Posterior cingulate gyrus (tissue), 11 donors: Measurements from ENCODE around the gene MTG1.
"Not testable (repeated sequence)": the region's sequence is repeated elsewhere in the genome, so short reads cannot be mapped to it uniquely, and the experiment has no call there.

ENCODE experiments used
- DNase-seq, 10 donors: peaks; one replicate each; pipeline versions ENCODE4 v3.0.0 to v3.0.0-alpha.2; 2020 to 2021; ENCODE audit warnings: mixed read lengths in 3 of 10
- intact Hi-C: fragments of 100-400 bp; cut with DNase I; formaldehyde crosslinking; loops from one replicate; pipeline ENCODE4 v1.15.1; 2023

The MTG1 gene

GRCh38 chr10:133358162-133358924, 35.6 kb upstream of the MTG1 start:
- intact Hi-C loops, result no loop called here
- no peak for DNase-seq

DNA sequence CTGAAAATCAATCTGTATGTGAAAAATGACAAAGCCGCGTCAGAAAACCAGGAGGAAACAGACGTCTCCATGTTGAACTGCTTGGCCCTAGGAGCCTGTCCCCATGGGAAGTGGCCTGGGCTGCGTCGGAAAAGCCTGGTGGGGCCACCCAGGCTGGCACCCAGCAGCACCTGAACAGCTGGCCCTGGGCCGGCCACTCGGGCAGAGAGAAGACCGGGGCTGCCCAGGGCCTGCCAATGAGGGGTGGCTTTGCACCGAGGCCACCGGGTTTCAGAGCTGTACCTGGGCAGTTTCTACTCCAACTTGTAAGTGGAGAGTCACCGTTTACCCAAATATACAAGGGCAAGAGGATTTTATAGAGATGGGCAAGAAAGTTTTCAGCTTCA, 35.0 kb upstream of the MTG1 start:
- DNase-seq, result no peak
- intact Hi-C loops, result no loop called here

DNA sequence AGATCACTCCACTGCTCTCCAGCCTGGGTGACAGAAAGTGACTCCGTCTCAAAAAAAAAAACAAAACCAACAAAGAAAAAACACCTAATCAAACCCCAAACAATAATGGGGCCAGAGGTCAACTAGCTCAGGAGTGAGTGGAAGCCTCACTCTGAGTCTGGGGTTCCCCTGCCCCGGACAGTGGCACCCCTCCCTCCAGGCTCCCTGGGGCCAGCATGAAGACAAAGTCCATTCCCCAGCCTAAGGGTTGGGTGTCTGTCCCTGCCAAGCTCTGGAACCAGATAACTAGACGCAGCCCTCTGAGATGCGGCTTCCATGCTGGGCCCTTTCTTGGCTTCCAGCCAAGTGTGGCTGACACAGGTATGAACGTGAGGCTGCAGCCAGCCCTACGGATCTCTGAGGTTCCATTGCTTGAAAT, 34.4 kb upstream of the MTG1 start:
- intact Hi-C loops, result no loop called here
- no peak for DNase-seq

GRCh38 chr10:133359972-133360610, 33.9 kb upstream of the MTG1 start:
- no peak for DNase-seq
- intact Hi-C loops, result no loop called here

- no peak for DNase-seq
- intact Hi-C loops, result no loop called here
Observed at GRCh38 chr10:133361227-133361626, 32.7 kb upstream of the MTG1 start.

GRCh38 chr10:133361773-133362441, 32.0 kb upstream of the MTG1 start:
- DNase-seq, result no peak
- intact Hi-C loops, result no loop called here

DNA sequence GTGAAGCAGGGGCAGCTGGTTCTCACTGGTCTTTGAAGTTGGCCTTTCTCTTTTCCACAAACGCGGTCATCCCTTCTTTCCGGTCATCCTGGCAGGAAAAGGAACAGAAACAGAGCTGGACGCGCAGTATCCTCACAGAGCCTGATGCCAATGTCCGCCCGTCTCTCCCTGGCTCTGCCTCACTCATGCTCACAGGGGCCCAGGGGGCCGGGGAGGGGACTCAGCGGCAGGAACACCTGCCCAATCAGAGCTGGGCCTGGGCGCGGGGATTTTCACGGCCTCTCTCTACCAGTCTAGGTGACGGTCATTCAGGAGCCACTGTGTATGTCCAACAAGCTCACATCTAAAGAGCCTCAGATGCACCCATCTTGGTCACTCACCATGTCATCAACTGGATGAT, 31.1 kb upstream of the MTG1 start:
- no peak for DNase-seq
- intact Hi-C loops, result no loop called here

DNA sequence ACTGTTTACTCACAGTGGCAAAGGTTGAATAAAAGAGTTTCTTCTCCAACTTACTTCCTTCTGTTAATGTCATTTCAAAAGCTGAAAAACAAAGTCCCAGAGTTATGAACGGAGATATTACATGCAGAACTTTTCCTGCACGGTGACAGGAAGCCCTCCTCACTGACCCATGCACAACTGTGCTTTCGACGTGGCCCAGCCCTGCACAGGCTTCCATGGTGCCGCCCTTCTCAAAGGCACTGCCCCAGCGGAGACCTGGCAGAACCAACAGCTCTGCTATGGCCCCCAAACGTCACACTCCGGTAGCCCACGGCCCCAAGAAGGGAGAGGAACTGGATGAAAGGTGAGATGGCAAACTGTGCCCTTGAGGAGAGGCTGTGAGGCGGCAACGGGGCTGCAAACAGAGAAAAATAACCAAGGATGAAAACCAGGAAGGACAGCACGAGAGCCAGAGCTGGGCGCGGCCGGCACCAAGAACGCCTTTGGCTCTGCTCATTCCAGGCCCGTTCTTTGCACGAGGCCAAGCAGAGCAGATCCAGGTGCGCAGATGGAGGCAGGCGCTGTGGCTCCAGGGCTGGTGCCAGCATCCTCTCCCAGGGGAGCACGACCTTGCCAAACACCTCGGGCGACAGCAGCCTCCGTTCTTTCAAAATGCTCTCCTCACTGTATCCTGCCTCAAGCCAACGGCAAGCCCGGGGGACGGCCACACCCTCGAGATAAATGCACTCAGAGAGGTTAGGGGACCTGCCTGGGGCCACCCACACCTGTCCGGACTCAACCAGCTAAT, 29.1 kb upstream of the MTG1 start:
- intact Hi-C loops, result no loop called here
- no peak for DNase-seq

GRCh38 chr10:133365461-133366129, 28.4 kb upstream of the MTG1 start:
- intact Hi-C loops, result no loop called here
- no peak for DNase-seq

GRCh38 chr10:133366130-133366478, 27.9 kb upstream of the MTG1 start:
- intact Hi-C loops, result no loop called here

DNA sequence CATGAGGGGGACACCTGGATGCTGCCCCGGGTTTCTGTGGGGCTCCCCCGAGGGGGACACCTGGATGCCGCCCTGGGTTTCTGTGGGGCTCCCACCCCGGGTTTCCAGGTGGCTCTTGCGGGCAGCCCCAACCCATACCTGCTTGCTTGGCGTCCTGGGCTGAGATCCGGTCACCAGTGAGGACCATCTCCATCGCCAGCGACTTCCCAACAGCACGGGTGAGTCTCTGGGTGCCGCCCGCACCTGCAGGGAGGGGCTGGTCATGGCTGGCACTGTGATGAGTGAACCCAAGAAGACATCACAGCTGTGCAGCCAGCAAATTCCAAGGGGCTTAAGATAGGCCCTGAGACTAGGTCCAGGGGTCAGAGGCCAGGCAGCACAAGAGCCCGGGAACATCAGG, 27.2 kb upstream of the MTG1 start:
- DNase-seq, result no peak
- intact Hi-C loops, result no loop called here

More at GRCh38 chr10:133366130-133366478, 27.9 kb upstream of the MTG1 start:
- DNase-seq, result no peak

DNA sequence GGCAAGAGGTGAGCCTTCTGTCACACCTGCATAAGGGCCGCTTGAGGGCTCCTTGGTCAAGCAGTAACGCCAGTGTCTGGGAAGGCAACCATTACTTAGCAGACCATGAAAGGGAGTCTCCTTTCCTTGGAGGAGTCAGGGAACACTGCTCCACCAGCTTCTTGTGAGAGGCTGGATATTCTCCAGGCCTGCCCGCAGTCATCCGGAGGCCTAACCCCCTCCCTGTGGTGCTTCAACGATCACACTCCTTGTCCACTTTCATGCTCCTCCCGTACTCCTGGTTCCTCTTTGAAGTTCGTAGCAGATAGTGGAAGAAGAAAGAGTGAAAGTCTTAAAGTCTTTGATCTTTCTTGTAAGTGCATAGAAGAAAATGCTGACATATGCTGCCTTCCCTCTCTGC, 26.5 kb upstream of the MTG1 start:
- DNase-seq, intact Hi-C loops: not testable (repeated sequence)

- intact Hi-C loops, result no loop called here
- DNase-seq, result no peak
Observed at GRCh38 chr10:133368153-133368552, 25.8 kb upstream of the MTG1 start.

DNA sequence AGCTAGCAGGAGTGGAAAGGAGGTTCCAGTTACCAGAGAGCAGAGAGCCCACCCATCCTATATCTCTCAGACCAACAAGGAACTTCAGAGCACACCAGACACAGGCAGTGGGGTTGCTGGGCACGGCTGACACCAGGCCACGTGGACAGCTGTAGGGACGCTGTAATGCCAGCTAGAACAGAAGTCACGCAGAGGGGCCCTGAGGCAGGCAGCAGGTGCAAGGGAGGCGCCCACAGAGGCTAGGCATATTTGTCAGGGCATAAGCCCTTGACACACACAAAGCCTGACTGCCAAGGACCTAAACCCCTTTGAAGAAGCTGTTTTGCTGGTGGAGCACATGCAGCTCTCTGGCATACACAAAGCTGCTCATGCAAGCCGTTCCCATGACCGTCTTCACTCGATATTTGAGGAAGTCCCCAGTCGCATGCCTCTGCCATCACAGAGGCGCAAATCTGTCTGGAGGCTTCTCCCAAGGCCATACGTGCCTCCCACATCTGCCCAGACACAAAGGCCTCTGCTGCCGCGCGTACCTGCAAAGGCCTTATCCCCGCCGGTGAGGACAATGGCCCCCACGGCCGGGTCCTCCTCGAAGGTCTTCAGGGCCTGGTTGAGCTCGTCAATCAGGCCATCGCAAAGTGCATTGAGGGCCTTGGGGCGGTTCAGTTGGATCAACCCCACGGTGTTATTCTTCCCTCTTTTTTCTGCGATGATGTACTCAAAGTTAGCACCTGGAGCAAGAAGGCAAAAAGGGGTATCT, 23.7 kb upstream of the MTG1 start:
- intact Hi-C loops, result loop anchor here (5.0 kb wide), 1 partner anchor 43 kb away; no protein-coding TSS in a partner anchor
- DNase-seq, result no peak

GRCh38 chr10:133372507-133372906, 21.4 kb upstream of the MTG1 start:
- intact Hi-C loops, result loop anchor here (5.0 kb wide), 1 partner anchor 45 kb away; no protein-coding TSS in a partner anchor
- no peak for DNase-seq

DNA sequence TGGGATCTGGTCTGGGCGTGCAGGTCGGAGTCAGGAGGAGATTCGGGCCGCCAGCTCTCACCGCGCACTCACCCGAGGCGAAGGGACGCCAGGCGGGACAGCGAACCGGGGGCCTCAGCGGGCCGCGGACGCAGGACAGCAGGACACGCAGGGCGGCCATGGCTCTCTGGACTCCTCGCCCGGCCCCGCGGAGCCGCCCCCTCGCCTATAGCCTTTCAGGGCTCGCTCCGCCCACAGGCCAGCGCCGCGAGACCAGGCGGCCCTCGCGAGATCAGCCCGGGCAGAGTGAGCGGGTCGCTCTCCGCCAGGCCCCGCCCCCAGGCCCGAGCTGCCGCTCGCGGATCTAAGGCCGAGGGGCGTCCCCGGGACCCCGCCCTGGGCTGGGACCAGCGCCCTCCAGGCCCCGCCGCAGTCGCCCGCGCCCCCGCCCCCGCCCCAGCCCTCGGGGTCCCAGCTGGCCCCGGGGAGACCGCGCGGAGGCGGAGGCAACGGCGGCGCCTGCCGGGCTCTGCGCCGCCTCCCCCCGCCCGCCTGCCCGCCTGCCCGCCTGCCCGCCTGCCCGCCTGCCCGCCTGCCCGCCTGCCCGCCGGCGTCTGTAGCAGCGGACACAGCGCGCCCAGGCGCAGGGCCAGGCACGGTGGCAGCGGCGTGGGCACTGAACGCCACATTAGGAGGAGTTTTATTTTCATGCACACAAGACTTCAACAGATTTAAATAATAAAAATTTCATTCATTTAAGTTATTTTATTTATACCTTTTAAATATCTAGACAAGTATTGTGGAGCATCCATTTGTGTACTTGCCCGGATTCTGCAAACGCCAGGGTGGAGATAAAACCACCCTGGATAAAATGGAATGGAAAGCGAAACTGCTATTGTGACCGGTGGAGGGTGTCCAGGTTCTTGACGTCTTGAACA, 20.5 kb upstream of the MTG1 start, which contains the start of gene ECHS1:
TSS of gene ECHS1 (minus strand) at position 181 of the 917 bp plus-strand sequence. CDS start at position 160, 21 bp downstream.
- intact Hi-C loops, result loop anchor here (5.0 kb wide), 1 partner anchor 46 kb away; no protein-coding TSS in a partner anchor

GRCh38 chr10:133375357-133376115, 18.4 kb upstream of the MTG1 start:
- intact Hi-C loops, result no loop called here
- DNase-seq, result peak in 2 of 10 donors; percentile 45 to 50

More for the DNA sequence above, 20.5 kb upstream of the MTG1 start, which contains the start of gene ECHS1:
- peak; percentile 87 to 99 (median 96) for DNase-seq
